HG03025 (cell line): ENCODE results near the gene PRR15.
"Not testable (repeated sequence)": the region's sequence is repeated elsewhere in the genome, so short reads cannot be mapped to it uniquely, and the experiment has no call there.

Experiments
- ATAC-seq: cut with Tn5 transposase; IDR thresholded peaks from one replicate; pipeline ENCODE4 v1.9.1; 2021; ENCODE audit warnings: mild to moderate bottlenecking, moderate library complexity; ENCODE audit not compliant: unreplicated experiment, low FRiP score

PRR15 gene

GRCh38 chr7:29563590-29564495 is at the start of gene PRR15:
PRR15 (plus strand) TSS chr7:29563835; CDS start chr7:29566330, 2,495 bp downstream.
- no peak for ATAC-seq

GRCh38 chr7:29516491-29516890 is 47.1 kb upstream of the PRR15 start:
- no peak for ATAC-seq

GRCh38 chr7:29518616-29519015 is 45.0 kb upstream of the PRR15 start:
- no peak for ATAC-seq

- ATAC-seq, result no peak
These were observed 39.9 kb upstream of the PRR15 start for GRCh38 chr7:29523728-29524127.

- ATAC-seq, result no peak
These were observed 36.0 kb upstream of the PRR15 start for GRCh38 chr7:29527505-29528108.

GRCh38 chr7:29528526-29528925 is 35.1 kb upstream of the PRR15 start:
- ATAC-seq, result not testable (repeated sequence)

GRCh38 chr7:29538389-29538788 is 25.2 kb upstream of the PRR15 start:
- no peak for ATAC-seq

GRCh38 chr7:29539471-29539870 is 24.2 kb upstream of the PRR15 start:
- no peak for ATAC-seq

- ATAC-seq, result no peak
These were observed 16.2 kb upstream of the PRR15 start for GRCh38 chr7:29547421-29547820.

- ATAC-seq, result no peak
These were observed 14.8 kb upstream of the PRR15 start for GRCh38 chr7:29548823-29549222.

DNA sequence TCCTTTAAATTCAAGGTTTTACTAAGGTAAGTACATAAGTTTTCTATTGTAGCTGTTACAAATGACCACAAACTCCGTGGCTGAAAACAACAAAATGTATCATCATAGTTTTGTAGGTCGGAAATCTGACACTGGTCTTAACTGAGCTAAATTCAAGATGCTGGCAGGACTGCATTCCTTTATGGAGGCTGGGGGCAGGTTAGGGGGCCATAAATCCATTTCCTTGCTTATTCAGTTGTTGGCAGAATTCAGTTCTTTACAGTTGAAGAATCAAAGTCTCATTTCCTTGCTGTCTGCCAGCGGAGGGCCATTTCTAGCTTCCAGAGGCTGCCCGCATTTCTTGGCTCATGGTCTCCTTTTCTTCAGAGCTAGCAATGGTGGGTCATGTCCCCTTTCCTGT is 11.2 kb upstream of the PRR15 start:
- no peak for ATAC-seq

DNA sequence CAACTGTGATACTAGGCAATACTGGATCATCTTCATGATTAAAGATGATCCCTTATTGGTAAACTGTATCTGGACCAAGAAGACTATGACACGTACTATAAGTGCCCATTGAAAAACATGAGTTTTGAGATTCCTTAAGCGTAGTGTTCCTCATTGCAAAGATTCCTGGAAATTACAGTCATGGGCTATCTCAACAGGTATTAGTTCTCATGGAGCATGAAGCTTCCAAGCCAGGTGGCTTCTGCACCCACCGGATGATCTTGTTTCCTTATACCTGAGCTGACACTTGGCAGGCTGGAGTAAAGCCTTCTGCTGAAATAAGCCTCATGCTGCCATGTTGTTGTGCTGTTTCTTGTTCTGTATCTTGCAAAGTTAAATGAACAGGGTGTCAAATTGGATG is 8.6 kb upstream of the PRR15 start:
- no peak for ATAC-seq

DNA sequence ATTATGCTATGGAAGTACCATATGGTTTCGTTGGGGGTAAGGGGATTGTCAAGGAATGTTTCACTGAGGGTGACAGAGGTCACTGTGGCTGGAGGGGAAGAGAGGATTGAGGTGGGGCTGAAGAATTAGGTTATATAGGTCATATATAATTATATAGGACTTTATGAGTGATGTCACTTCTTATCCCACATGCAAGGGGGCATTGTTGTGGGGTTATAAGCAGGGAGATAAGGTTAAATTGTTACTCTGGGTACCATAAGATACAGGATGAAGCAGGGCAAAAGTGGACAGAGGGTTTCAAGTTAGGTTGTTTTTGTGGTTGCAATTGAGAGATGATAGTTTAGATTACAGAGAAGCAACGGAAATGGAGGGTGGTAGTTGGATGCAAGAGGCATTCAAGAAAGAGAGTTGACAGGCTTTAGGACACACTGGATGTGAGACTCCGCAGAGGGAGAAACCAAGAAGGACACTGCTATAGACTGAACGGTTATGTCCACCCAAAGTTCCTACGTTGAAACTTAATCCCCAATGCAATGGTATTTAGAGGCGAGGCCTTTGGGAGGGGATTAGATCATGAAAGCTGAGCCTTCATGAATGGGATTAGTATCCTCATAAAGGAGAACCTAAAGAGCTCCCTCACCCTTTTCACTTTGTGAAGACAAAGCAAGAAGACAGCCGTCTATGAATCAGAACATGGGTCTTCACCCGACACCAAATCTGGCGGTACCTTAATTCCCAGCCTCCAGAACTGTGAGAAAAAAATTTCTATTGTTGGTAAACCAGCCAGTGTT is 7.0 kb upstream of the PRR15 start:
- ATAC-seq, result no peak

DNA sequence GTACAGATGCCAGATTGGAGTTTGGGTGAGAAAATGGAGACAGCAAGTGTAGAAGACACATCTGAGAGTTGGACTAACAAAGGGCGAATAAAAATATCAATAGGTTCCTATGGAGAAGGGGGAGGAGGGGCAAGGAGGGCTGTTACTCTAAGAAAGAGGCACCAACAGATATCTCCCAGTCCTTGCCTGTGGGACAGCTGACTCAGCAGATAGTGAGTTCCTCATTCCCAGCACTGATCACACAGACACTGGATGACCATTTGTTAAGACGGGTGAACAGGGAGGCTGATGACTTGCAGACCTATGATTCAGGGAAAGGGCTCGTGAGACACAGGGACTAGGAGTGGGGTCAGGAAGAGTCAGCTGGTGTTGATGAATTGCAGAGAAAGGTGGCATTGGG is 5.7 kb upstream of the PRR15 start:
- no peak for ATAC-seq

DNA sequence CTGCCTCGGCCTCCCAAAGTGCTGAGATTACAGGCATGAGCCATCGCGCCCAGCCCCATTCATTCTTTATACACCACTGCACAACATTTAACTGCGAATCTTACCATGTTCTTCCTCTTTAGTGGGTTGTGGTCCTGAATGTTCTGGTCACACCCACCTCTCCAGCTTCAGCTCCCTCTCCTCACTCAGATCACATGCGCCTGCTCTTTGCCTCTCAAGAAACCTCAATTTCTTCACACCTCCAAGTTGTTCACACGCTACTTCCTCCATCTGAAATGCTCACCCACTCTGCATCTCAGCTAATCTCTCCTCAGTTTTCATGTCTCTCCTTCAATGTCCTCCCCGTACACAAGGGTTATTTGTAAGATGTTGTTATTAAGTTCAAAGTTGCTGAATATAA is 2.4 kb upstream of the PRR15 start:
- no peak for ATAC-seq

DNA sequence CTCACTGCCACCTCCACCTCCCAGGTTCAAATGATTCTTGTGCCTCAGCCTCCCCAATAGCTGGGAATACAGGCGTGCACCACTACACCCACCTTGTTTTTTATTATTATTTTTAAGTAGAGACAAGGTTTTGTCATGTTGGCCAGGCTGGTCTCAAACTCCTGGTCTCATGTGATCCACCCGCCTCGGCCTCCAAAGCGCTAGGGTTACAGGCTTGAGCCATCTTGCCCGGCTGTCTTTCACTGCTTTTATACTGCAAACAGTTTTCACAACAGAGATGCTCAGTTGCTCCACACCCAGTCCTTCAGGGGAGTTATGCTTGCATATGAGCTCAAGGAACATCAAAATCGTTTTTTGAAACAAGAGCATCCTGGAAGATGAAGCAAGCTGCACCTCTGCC is 1.3 kb upstream of the PRR15 start:
- ATAC-seq, result no peak

DNA sequence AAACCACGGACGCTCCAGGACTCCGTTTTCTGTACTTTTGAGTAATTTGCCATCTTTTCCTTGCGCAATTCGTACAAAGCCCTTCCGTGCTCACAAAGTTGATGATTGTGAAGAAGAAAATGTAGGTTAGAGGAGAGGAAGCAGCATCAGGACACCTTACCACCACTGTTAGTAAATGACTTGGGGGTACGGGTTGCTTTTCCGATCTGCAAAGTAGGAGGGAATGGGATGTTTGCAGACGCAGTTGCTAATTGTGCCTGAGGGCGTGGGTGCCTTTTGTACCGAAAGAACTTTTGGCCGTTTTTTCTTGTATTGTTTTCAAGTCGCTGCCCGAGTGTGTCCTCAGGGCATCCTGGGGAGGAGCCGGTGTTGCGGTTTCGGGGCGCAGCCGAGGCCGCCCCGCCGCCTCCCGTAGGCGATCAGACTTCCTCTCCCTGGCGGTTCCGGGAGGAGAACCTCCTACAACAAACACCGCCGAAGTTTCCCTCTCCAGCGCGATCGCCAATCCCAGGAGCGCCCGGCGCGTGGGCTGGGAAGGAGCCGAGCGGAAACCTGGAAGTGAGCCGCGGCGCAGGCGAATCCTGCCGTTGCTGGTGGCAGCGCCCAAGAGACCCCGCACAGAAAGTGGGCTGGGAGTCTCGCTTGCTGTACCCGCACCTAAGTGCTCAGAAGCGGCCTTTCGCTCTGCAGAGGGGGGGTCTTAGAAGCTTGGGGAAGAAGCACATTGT is 1.0 kb downstream of the PRR15 start:
- no peak for ATAC-seq

GRCh38 chr7:29565224-29565630 is 1.6 kb downstream of the PRR15 start:
- ATAC-seq, result no peak

- no peak for ATAC-seq
These were observed 2.0 kb downstream of the PRR15 start for GRCh38 chr7:29565634-29565981.

DNA sequence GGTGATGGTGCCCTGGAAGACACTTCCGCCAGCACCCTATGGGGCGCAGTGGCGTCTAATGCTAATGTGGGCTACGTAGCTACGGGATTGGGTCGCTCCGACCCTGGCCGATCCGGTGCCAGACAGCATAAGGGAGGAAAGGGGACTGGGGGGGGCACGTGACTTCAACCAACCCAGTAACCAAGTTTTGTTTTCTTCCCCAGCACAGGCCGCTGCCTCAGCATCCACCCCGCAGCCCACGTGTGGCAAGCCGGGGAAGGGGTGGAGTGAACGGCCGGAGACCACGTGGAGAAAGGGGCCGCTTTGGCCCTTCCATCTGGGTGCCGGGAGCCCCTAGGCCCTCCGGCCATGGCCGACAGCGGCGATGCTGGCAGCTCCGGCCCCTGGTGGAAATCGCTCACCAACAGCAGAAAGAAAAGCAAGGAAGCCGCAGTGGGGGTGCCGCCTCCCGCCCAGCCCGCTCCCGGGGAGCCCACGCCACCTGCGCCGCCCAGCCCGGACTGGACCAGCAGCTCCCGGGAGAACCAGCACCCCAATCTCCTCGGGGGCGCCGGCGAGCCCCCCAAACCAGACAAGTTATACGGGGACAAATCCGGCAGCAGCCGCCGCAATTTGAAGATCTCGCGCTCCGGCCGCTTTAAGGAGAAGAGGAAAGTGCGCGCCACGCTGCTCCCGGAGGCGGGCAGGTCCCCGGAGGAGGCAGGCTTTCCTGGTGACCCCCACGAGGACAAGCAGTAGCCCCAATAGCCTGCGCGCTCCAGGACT is 2.5 kb downstream of the PRR15 start:
- ATAC-seq, result no peak
